ENCODE measurements around the gene MS4A3.

MS4A3 gene

GRCh38 chr11:60111793-60112192 lies 55.3 kb downstream of the MS4A3 start:
- no peak overlapping the region for H3K4me3 ChIP-seq (ENCODE audit: low read length)
- H4K20me1 ChIP-seq (ENCODE audit: insufficient read depth, low read length), result no peaks in the 10 kb centered on the region
- TF ChIP-seq EZH2phosphoT487 (IDR thresholded peaks at IDR 0.05; ENCODE audit: low read length) (no peak), CTCF (IDR thresholded peaks at IDR 0.05; ENCODE audit: low read length) (no peak), EZH2 (optimal IDR thresholded peaks at IDR 0.05; ENCODE audit: low read depth, low read length) (no peak)
- no peaks in the 10 kb centered on the region for H3F3A ChIP-seq (ENCODE audit: insufficient read depth, low read length)
- H3K27ac ChIP-seq (ENCODE audit: low read length), result no peak overlapping the region
- H3K27me3 ChIP-seq (replicated peaks; ENCODE audit: insufficient read depth, low read length), result no peaks in the 10 kb centered on the region
- no peaks in the 10 kb centered on the region for H3K36me3 ChIP-seq (replicated peaks; ENCODE audit: insufficient read depth, low read length)
- H3K4me2 ChIP-seq (ENCODE audit: low read depth, low read length), result no peak overlapping the region
- H3K9me3 ChIP-seq (replicated peaks; ENCODE audit: insufficient read depth, low read length), result no peaks in the 10 kb centered on the region
- no peaks in the 10 kb centered on the region for H3K4me1 ChIP-seq (ENCODE audit: low read length)
- DNase-seq, result no peak
- H2AFZ ChIP-seq (ENCODE audit: low read length), result no peak overlapping the region
- H3K79me2 ChIP-seq (ENCODE audit: low read length), result no peaks in the 10 kb centered on the region
- H3K9ac ChIP-seq (ENCODE audit: low read length), result no peak overlapping the region
- H3K9me2 ChIP-seq (replicated peaks; ENCODE audit: insufficient read depth, low read length), result no peaks in the 10 kb centered on the region

DNA sequence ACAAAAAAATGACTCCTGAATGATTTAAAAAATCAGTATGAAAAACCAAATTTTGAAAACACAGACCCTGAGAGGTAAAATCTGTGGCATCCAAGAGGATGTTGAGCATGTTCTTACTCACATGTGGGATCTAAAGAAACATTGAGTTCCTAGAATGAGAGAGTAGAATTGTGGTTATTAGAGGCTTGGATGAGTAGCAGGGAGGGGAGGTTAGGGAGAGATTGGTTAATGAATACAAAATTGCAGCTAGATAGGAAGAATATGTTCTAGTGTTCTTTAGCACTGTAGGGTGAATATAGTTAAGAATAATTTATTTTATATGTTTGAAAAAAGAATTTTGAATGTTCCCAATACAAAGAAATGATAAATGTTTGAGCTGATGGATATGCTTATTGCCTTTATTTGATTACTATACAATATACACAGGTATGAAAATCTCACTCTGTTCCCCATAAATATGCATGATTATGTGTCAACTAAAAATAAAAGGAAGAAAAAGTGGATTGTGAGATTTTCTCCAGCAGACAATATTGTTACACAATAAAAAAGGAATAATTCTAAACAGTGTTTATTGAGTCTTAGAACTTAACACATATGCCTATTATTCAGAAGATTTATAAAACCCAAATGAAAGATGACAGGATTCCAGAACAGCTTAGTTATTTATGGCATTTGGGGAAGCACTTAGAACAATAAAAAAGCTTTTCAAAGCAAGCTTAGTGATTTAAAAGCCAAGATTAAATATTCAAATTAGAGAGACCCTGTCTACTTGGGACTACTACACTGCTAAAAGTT lies 60.7 kb downstream of the MS4A3 start:
- no peak for DNase-seq
- Histone ChIP-seq H3K4me3 (ENCODE audit: low read length) (no peak overlapping the region), H3K79me2 (ENCODE audit: low read length) (no peaks in the 10 kb centered on the region), H3K36me3 (replicated peaks; ENCODE audit: insufficient read depth, low read length) (no peaks in the 10 kb centered on the region), H3K9me3 (replicated peaks; ENCODE audit: insufficient read depth, low read length) (no peaks in the 10 kb centered on the region), H3K4me2 (ENCODE audit: low read depth, low read length) (no peak overlapping the region), H3K27ac (ENCODE audit: low read length) (no peak overlapping the region), H3K9ac (ENCODE audit: low read length) (no peak overlapping the region), H4K20me1 (ENCODE audit: insufficient read depth, low read length) (no peaks in the 10 kb centered on the region), H3K27me3 (replicated peaks; ENCODE audit: insufficient read depth, low read length) (no peaks in the 10 kb centered on the region), H3K9me2 (replicated peaks; ENCODE audit: insufficient read depth, low read length) (no peaks in the 10 kb centered on the region), H2AFZ (ENCODE audit: low read length) (no peak overlapping the region), H3F3A (ENCODE audit: insufficient read depth, low read length) (no peaks in the 10 kb centered on the region), H3K4me1 (ENCODE audit: low read length) (no peaks in the 10 kb centered on the region)
- TF ChIP-seq EZH2phosphoT487 (IDR thresholded peaks at IDR 0.05; ENCODE audit: low read length), result no peak
- no peak for TF ChIP-seq EZH2 (optimal IDR thresholded peaks at IDR 0.05; ENCODE audit: low read depth, low read length)
- no peak for TF ChIP-seq CTCF (IDR thresholded peaks at IDR 0.05; ENCODE audit: low read length)

DNA sequence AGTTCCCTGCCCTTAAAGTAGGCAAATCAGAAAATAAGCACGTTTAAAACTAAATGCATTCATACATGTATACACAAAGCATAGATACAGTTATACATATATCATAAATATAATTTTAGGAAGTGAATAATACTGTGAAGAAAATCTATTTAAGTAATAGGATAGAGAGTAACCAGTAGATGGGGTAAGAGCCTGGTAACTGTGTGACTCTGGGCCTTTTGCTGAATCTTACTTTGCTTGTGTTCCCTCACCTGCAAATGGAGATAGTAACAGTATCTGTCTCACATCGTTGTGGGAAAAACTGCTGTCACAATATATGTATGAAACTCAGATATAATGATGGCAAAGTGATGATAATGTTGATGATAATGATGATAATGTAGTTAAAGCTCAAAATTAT lies 61.9 kb downstream of the MS4A3 start:
- no peaks in the 10 kb centered on the region for H3K9me3 ChIP-seq (replicated peaks; ENCODE audit: insufficient read depth, low read length)
- DNase-seq, result no peak
- no peak overlapping the region for H3K9ac ChIP-seq (ENCODE audit: low read length)
- H3K4me3 ChIP-seq (ENCODE audit: low read length), result no peak overlapping the region
- no peak overlapping the region for H2AFZ ChIP-seq (ENCODE audit: low read length)
- H3K4me1 ChIP-seq (ENCODE audit: low read length), result no peaks in the 10 kb centered on the region
- no peaks in the 10 kb centered on the region for H3K9me2 ChIP-seq (replicated peaks; ENCODE audit: insufficient read depth, low read length)
- H3F3A ChIP-seq (ENCODE audit: insufficient read depth, low read length), result no peaks in the 10 kb centered on the region
- no peaks in the 10 kb centered on the region for H3K27me3 ChIP-seq (replicated peaks; ENCODE audit: insufficient read depth, low read length)
- H3K36me3 ChIP-seq (replicated peaks; ENCODE audit: insufficient read depth, low read length), result no peaks in the 10 kb centered on the region
- TF ChIP-seq EZH2 (optimal IDR thresholded peaks at IDR 0.05; ENCODE audit: low read depth, low read length) (no peak), CTCF (IDR thresholded peaks at IDR 0.05; ENCODE audit: low read length) (no peak), EZH2phosphoT487 (IDR thresholded peaks at IDR 0.05; ENCODE audit: low read length) (no peak)
- no peaks in the 10 kb centered on the region for H4K20me1 ChIP-seq (ENCODE audit: insufficient read depth, low read length)
- H3K4me2 ChIP-seq (ENCODE audit: low read depth, low read length), result no peak overlapping the region
- H3K79me2 ChIP-seq (ENCODE audit: low read length), result no peaks in the 10 kb centered on the region
- H3K27ac ChIP-seq (ENCODE audit: low read length), result no peak overlapping the region
